ENCODE data around the gene CCDC192. TPM values are rescaled to one million over a fixed set of nuclear protein-coding genes. Genes with fewer than 3 reads are reported as not detected.

Gene CCDC192
- total RNA-seq, 1 donor from 2014 or later = not detected

DNA sequence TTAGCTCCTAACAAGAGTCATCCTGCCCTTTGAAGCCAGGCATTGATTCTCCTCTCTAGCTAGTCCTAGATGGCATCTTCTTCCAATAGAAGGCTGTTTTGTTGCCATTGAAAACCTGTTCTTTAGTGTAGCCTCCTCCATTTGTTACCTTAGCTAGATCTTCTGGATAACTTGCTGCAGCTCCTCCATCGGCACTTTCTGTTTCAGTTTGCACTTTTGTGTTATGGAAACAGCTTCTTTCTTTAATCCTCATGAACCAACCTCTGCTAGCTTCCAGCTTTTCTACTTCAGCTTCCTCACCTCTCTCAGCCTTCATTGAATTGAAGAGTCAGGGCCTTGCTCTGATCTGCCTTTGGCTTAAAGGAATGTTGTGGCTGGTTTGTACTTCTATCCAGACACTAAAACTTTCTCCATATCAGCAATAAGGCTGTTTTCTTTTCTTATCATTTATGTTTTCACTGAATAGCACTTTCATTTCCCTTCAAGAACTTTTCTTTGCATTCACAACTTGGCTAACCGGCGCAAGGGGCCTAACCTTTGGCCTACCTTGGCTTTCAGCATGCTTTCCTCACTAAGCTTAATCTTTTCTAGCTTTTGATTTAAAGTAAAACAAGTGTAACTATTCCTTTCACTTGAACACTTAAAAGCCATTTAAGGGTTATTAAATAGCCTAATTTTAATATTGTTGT, 213.8 kb downstream of the CCDC192 start:
- TF ChIP-seq POLR2AphosphoS5 (IDR thresholded peaks at IDR 0.05; ENCODE audit: insufficient read depth in 1 of 2, low read depth in 1 of 2) (no peak), POLR2A (IDR thresholded peaks at IDR 0.05) (no peak)
- TF ChIP-seq, protein P1, sequence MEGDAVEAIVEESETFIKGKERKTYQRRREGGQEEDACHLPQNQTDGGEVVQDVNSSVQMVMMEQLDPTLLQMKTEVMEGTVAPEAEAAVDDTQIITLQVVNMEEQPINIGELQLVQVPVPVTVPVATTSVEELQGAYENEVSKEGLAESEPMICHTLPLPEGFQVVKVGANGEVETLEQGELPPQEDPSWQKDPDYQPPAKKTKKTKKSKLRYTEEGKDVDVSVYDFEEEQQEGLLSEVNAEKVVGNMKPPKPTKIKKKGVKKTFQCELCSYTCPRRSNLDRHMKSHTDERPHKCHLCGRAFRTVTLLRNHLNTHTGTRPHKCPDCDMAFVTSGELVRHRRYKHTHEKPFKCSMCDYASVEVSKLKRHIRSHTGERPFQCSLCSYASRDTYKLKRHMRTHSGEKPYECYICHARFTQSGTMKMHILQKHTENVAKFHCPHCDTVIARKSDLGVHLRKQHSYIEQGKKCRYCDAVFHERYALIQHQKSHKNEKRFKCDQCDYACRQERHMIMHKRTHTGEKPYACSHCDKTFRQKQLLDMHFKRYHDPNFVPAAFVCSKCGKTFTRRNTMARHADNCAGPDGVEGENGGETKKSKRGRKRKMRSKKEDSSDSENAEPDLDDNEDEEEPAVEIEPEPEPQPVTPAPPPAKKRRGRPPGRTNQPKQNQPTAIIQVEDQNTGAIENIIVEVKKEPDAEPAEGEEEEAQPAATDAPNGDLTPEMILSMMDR (IDR thresholded peaks at IDR 0.05) = no peak
- Histone ChIP-seq H3K9me3 (no peaks in the 10 kb centered on the region), H3K27me3 (no peaks in the 10 kb centered on the region), H3K4me3 (no peak overlapping the region), H3K4me1 (no peaks in the 10 kb centered on the region), H3K36me3 (no peaks in the 10 kb centered on the region), H3K27ac (no peak overlapping the region)
- intact Hi-C loops (cut with DNase I) = no loop called here
- DNase-seq (ENCODE audit: extremely low spot score in 2 of 2) = no peak

DNA sequence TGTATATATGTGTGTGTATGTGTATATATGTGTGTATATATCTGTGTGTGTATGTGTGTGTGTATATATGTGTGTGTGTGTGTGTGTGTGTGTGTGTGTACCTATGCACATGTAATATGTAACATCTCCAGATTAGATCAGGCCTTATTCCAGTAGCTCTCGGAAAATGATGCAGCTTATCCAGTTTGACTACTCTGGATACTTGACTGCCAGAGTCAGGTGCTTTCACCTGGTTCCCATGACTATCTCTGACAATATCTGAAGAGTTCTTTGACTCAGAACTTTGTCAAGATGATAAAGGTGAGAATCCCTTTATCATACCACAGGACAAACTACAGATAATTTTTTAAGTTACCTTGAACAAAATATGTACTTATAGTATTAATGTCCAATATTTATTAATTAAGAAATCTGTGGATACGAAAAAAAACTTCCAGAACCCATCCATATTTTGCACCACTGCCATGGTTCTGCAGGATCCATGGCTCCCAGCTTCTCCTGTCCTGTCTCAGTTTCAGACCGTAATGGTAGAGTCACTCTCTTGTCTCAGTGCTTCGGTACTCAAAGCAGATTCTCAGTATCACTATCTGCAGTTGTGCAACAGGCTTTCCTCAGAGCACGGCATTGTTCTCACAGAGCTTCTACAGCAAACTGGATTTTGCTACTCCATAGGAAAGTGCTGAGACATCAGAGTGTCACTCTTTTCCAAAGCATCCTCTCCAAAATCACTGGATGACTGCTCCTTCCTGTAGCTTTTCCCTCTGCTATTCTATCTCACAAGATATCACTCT, 216.0 kb downstream of the CCDC192 start:
- TF ChIP-seq POLR2AphosphoS5 (IDR thresholded peaks at IDR 0.05; ENCODE audit: insufficient read depth in 1 of 2, low read depth in 1 of 2) = no peak
- TF ChIP-seq POLR2A (IDR thresholded peaks at IDR 0.05) = no peak
- TF ChIP-seq, protein P1 (IDR thresholded peaks at IDR 0.05) = no peak
- Histone ChIP-seq H3K9me3 (no peaks in the 10 kb centered on the region), H3K27me3 (no peaks in the 10 kb centered on the region), H3K4me1 (no peaks in the 10 kb centered on the region), H3K36me3 (no peaks in the 10 kb centered on the region), H3K27ac (no peak overlapping the region), H3K4me3 (no peak overlapping the region)
- no peak for DNase-seq (ENCODE audit: extremely low spot score in 2 of 2)
- intact Hi-C loops (cut with DNase I) = no loop called here

DNA sequence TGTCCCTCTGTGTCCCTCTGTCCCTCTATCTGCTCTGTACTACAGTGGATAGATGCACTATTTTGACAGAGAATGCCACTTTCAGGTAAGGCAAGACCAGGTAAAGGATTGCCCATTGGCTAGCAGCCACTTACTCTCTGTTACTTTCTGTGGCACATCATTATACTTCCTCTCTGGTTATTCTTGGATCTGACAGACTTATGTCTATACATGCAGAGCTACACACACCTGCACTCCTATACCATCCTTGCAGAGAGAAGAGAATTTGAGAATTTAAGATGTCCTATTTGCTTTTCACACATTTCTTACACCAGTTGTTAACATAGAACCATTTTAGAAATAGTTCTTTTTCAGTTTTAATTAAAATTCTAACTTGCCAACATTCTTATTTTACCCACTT, 216.6 kb downstream of the CCDC192 start:
- Histone ChIP-seq H3K36me3 (no peaks in the 10 kb centered on the region), H3K4me1 (no peaks in the 10 kb centered on the region), H3K9me3 (no peaks in the 10 kb centered on the region), H3K4me3 (no peak overlapping the region), H3K27me3 (no peaks in the 10 kb centered on the region), H3K27ac (no peak overlapping the region)
- intact Hi-C loops (cut with DNase I) = no loop called here
- TF ChIP-seq, protein P1 (IDR thresholded peaks at IDR 0.05) = no peak
- TF ChIP-seq POLR2AphosphoS5 (IDR thresholded peaks at IDR 0.05; ENCODE audit: insufficient read depth in 1 of 2, low read depth in 1 of 2) (no peak), POLR2A (IDR thresholded peaks at IDR 0.05) (no peak)
- no peak for DNase-seq (ENCODE audit: extremely low spot score in 2 of 2)

DNA sequence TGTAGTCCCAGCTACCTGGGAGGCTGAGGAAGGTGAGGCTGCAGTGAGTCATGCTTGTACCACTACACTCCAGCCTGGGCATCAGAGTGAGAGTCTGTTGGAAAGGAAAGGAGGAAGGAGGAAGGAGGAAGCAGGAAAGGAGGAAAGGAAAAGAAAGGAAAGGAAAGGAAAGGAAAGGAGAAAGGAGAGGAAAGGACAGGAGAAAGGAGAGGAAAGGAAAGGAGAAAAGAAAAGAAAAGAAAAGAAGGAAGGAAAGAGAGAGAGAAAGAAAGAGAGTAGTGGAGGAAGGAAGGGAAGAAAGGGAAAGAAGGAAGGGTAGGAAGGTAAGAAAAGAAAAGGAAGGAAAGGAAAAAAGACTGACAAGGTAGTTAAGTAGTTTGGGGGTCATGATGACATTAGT, 217.7 kb downstream of the CCDC192 start:
- TF ChIP-seq POLR2A (IDR thresholded peaks at IDR 0.05) (no peak), POLR2AphosphoS5 (IDR thresholded peaks at IDR 0.05; ENCODE audit: insufficient read depth in 1 of 2, low read depth in 1 of 2) (no peak)
- TF ChIP-seq, protein P1 (IDR thresholded peaks at IDR 0.05) = no peak
- no peaks in the 10 kb centered on the region for H3K36me3 ChIP-seq
- H3K9me3 ChIP-seq = no peaks in the 10 kb centered on the region
- H3K4me1 ChIP-seq = no peaks in the 10 kb centered on the region
- intact Hi-C loops (cut with DNase I) = no loop called here
- DNase-seq (ENCODE audit: extremely low spot score in 2 of 2) = no peak
- H3K4me3 ChIP-seq = no peak overlapping the region
- H3K27ac ChIP-seq = no peak overlapping the region
- no peaks in the 10 kb centered on the region for H3K27me3 ChIP-seq

DNA sequence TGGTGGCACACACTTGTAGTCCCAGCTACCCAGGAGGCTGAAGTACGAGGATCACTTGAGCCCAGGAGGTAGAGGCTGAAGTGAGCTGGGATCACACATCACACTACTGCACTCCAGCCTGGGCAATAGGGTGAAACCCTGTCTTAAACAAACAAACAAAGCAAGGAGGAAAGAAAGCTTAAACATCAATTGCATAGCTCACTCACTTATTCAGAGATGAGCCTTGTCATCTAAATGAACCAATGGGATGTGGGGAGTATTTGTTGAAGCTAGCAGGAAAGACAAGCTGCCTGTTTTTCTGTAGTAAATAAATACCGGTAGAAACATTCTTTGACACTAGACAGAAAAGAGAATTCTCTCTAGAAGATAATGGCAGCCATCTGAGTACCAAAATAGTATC, 219.4 kb downstream of the CCDC192 start:
- Histone ChIP-seq H3K4me1 (no peaks in the 10 kb centered on the region), H3K27ac (no peak overlapping the region), H3K27me3 (no peaks in the 10 kb centered on the region), H3K9me3 (no peaks in the 10 kb centered on the region), H3K4me3 (no peak overlapping the region), H3K36me3 (no peaks in the 10 kb centered on the region)
- TF ChIP-seq POLR2A (IDR thresholded peaks at IDR 0.05) (no peak), POLR2AphosphoS5 (IDR thresholded peaks at IDR 0.05; ENCODE audit: insufficient read depth in 1 of 2, low read depth in 1 of 2) (no peak)
- TF ChIP-seq, protein P1 (IDR thresholded peaks at IDR 0.05) = no peak
- intact Hi-C loops (cut with DNase I) = no loop called here
- DNase-seq (ENCODE audit: extremely low spot score in 2 of 2) = no peak

Measured in vagina (tissue), 2 donors.